Sigmoid colon (tissue), 4 donors: ENCODE results near the gene SUPT3H.

ENCODE experiments used
- EP300 ChIP-seq, 4 donors: sonication (generic); formaldehyde crosslinking; IDR thresholded peaks; one replicate each; pipeline ENCODE4 v1.6.1; 2017; ENCODE audit warnings: antibody characterized with exemption in 4 of 4
- POLR2A ChIP-seq, 2 donors: fragments of 450-650 bp; IDR thresholded peaks; one replicate each; pipeline ENCODE4 v1.6.1; 2016; ENCODE audit warnings: antibody characterized with exemption in 2 of 2, mild to moderate bottlenecking in 2 of 2, moderate library complexity in 2 of 2
- POLR2AphosphoS5 ChIP-seq, 4 donors: sonication (generic); formaldehyde crosslinking; IDR thresholded peaks; one replicate each; pipeline ENCODE4 v1.6.1; 2017; ENCODE audit warnings: antibody characterized with exemption in 4 of 4
- TF ChIP-seq, protein P1 (sequence below), 4 experiments: fragments of 450-650 bp in 3 of 4; fragments of 200-600 bp in 1 of 4; IDR thresholded peaks; one replicate each; pipeline ENCODE4 v1.5.1; 2016 to 2019; ENCODE audit warnings: antibody characterized with exemption in 4 of 4, mild to moderate bottlenecking in 3 of 4, moderate library complexity in 2 of 4

DNA sequence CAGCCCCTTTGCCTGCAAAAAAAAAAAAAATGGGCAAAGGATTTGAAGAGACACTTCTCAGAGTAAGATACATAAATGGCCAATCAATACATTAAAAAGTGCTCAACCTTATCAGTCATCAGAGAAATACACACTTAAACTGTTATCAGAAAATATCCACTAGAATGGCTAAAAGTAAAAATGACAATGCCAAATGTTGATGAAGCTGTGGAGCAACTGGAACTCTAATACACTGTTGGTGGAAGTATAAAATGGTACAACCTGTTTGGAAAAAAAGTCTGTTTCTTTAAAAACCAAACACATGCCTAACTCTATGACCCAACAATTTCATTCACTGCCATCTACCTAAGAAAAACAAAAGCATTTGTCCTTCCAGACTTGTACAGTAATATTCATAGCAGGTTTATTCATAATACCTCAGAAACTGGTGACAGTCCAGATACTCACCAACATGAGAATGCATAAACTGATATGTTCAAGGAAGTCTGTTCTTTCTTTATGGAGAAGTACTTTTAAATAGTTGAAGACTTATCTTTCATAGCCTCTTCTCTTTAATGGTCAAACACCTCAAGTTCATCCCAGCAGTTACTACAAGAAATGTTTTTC is 428.0 kb downstream of the SUPT3H start:
- TF ChIP-seq POLR2AphosphoS5 (IDR thresholded peaks at IDR 0.05) (no peak), EP300 (IDR thresholded peaks at IDR 0.05) (no peak), POLR2A (IDR thresholded peaks at IDR 0.05) (no peak)
- TF ChIP-seq, protein P1, sequence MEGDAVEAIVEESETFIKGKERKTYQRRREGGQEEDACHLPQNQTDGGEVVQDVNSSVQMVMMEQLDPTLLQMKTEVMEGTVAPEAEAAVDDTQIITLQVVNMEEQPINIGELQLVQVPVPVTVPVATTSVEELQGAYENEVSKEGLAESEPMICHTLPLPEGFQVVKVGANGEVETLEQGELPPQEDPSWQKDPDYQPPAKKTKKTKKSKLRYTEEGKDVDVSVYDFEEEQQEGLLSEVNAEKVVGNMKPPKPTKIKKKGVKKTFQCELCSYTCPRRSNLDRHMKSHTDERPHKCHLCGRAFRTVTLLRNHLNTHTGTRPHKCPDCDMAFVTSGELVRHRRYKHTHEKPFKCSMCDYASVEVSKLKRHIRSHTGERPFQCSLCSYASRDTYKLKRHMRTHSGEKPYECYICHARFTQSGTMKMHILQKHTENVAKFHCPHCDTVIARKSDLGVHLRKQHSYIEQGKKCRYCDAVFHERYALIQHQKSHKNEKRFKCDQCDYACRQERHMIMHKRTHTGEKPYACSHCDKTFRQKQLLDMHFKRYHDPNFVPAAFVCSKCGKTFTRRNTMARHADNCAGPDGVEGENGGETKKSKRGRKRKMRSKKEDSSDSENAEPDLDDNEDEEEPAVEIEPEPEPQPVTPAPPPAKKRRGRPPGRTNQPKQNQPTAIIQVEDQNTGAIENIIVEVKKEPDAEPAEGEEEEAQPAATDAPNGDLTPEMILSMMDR (IDR thresholded peaks at IDR 0.05): no peak
